CD4-positive, alpha-beta T cell (primary cell): ENCODE results near the gene IL22RA2. TPM values are rescaled to one million over a fixed set of nuclear protein-coding genes. Genes with fewer than 3 reads are reported as not detected.

Source experiments
- ATAC-seq: fragments of 200-7000 bp; cut with Tn5 transposase; one replicate; pipeline ENCODE4 v1.10.0; 2022; ENCODE audit warnings: mild to moderate bottlenecking; ENCODE audit not compliant: poor library complexity
- CTCF ChIA-PET: fragments of 350-600 bp; sonication (Branson Sonifier 250); formaldehyde crosslinking; loops from one replicate; lab custom pipeline; 2021; ENCODE audit warnings: antibody characterized with exemption, inconsistent platforms; lab: Charles Lee
- POLR2A ChIA-PET: fragments of 350-600 bp; sonication (Branson Sonifier 250); formaldehyde crosslinking; loops from one replicate; lab custom pipeline; 2021; ENCODE audit warnings: antibody characterized with exemption, inconsistent platforms; lab: Charles Lee
- DNase-seq, 14 experiments: peaks; one replicate each; pipeline ENCODE4 v3.0.0-alpha.2; 2013 to 2020; ENCODE audit warnings: mixed read lengths in 2 of 14
- H3K27ac ChIP-seq, 2 donors: one replicate each; pipeline versions ENCODE4 v1.5.1 to v1.7.0; 2013; ENCODE audit warnings: low read length in 2 of 2, low read depth in 1 of 2, mild to moderate bottlenecking in 1 of 2
- H3K27me3 ChIP-seq, 2 experiments: 1 replicate in 1 of 2; 2 replicates in 1 of 2; pipeline versions ENCODE4 v1.6.1 to v1.7.0; 2013; ENCODE audit warnings: low read length in 2 of 2, control low read depth in 1 of 2, mild to moderate bottlenecking in 1 of 2, moderate library complexity in 1 of 2; ENCODE audit not compliant: insufficient read depth in 2 of 2, control insufficient read depth in 1 of 2
- H3K36me3 ChIP-seq: one replicate; pipeline ENCODE4 v1.6.1; 2013; ENCODE audit warnings: low read length, control low read depth; ENCODE audit not compliant: insufficient read depth
- H3K4me1 ChIP-seq: one replicate; pipeline ENCODE4 v1.6.1; 2013; ENCODE audit warnings: low read length, control low read depth; ENCODE audit not compliant: insufficient read depth
- H3K4me3 ChIP-seq: one replicate; pipeline ENCODE4 v1.5.1; 2013; ENCODE audit warnings: mild to moderate bottlenecking, low read length, moderate library complexity
- H3K9me3 ChIP-seq, 2 experiments: 1 replicate in 1 of 2; 2 replicates in 1 of 2; pipeline versions ENCODE4 v1.6.1 to v1.7.0; 2013; ENCODE audit warnings: low read length in 2 of 2, mild to moderate bottlenecking in 2 of 2, control low read depth in 1 of 2, moderate library complexity in 1 of 2; ENCODE audit not compliant: control insufficient read depth in 1 of 2, insufficient read depth in 1 of 2
- H3K27ac Mint-ChIP-seq: one replicate; pipeline ENCODE4 v1.8.0; 2020; ENCODE audit warnings: mixed read lengths
- H3K27me3 Mint-ChIP-seq: one replicate; pipeline ENCODE4 v1.8.0; 2021; ENCODE audit warnings: mixed read lengths
- H3K36me3 Mint-ChIP-seq: one replicate; pipeline ENCODE4 v1.8.0; 2021; ENCODE audit warnings: low read depth, mixed read lengths
- H3K4me1 Mint-ChIP-seq: one replicate; pipeline ENCODE4 v1.8.0; 2021; ENCODE audit warnings: low read depth, mixed read lengths
- H3K4me3 Mint-ChIP-seq: one replicate; pipeline ENCODE4 v1.8.0; 2020; ENCODE audit warnings: mild to moderate bottlenecking, mixed read lengths
- H3K9me3 Mint-ChIP-seq: one replicate; pipeline ENCODE4 v1.8.0; 2020; ENCODE audit warnings: mixed read lengths
- CTCF ChIP-seq: fragments of 200-600 bp; IDR thresholded peaks from one replicate; pipeline ENCODE4 v1.8.0; 2022; ENCODE audit warnings: antibody characterized with exemption, mild to moderate bottlenecking
- intact Hi-C, 2 experiments: fragments of 100-400 bp; cut with DNase I in 1 of 2; cut with micrococcal nuclease in 1 of 2; formaldehyde crosslinking; loops; one replicate each; pipeline versions ENCODE4 v1.15.1 to v1.9.0; 2023 to 2025; cut with DNase I, micrococcal nuclease
- total RNA-seq, 174 experiments: library from RNA in 2 of 174; stranded (reverse) in 2 of 174; gene quantifications; one replicate each; pipeline ENCODE4 v1.2.3 and lab custom pipeline; 2021 to 2026

The IL22RA2 gene
- total RNA-seq, 2 experiments from 2014 or later, result not detected

DNA sequence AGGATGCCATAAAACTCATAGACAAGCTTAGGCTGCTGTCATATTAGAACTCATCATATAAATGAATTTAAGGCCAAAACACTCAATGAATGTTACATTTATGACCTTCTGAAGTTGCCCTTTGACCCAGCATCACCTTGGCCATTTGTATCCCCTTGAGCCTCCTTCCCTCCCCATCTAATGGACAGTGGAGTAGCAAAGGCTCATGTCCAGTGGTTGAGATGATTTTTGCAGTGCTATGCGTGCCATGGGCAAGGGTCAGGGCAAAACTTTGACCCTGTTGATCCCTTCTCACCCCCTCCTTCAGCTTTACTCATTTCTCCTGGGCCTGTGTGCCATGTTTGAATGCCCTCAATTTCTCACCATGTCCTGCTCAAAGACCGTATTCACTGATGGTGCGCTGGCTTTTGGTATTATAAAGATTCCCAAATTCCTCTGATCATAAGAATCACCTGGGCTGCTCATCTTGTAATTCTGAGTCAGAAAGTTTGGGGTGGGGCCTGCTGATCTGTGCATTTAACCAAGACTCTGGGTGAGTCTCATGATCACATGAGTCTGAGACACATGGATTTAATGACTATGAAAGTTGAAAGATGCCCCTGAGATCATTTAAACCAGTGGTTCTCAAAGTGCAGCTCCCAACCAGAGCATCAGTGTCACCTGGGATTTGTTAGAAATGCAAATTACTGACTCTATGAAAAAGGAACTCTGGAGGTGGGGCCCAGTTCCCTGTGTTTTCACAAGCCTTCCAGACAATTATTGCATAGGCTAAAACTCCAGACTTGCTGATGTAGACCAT, 71.2 kb downstream of the IL22RA2 start:
- no peaks in the 10 kb centered on the region for H3K36me3 Mint-ChIP-seq
- CTCF ChIA-PET, result interaction anchor here (1.5 kb wide), 1 partner anchor 212 kb away, joined by 3 read pairs; no protein-coding TSS in a partner anchor
- Histone ChIP-seq H3K36me3 (no peaks in the 10 kb centered on the region), H3K4me3 (no peak overlapping the region), H3K27ac (no peak overlapping the region), H3K9me3 (no peaks in the 10 kb centered on the region), H3K4me1 (peaks cover 26% of the 10 kb centered on the region), H3K27me3 (no peaks in the 10 kb centered on the region)
- no peak overlapping the region for H3K4me3 Mint-ChIP-seq
- peaks cover 19% of the 10 kb centered on the region for H3K4me1 Mint-ChIP-seq
- no peaks in the 10 kb centered on the region for H3K9me3 Mint-ChIP-seq
- no peak for ATAC-seq
- no peaks in the 10 kb centered on the region for H3K27me3 Mint-ChIP-seq
- no peak overlapping the region for H3K27ac Mint-ChIP-seq
- DNase-seq, result no peak
- intact Hi-C loops, result no loop called here
- no peak for TF ChIP-seq CTCF
- POLR2A ChIA-PET, result interaction anchor here (0.6 kb wide), 1 partner anchor 260 kb away, joined by 3 read pairs; no protein-coding TSS in a partner anchor

GRCh38 chr6:137099689-137100403, 73.6 kb downstream of the IL22RA2 start:
- CTCF ChIA-PET, result no interaction called here
- intact Hi-C loops, result loop anchor here in 1 of 2 experiments (10.0 kb wide), 3 partner anchors 315 to 1005 kb away; partner anchors contain the start of gene PERP
- ATAC-seq (no peak), DNase-seq (no peak)
- no peaks in the 10 kb centered on the region for H3K27me3 Mint-ChIP-seq
- Histone ChIP-seq H3K27me3 (no peaks in the 10 kb centered on the region), H3K36me3 (no peaks in the 10 kb centered on the region), H3K4me3 (no peak overlapping the region), H3K27ac (no peak overlapping the region), H3K4me1 (peaks cover 18% of the 10 kb centered on the region), H3K9me3 (no peaks in the 10 kb centered on the region)
- no peaks in the 10 kb centered on the region for H3K36me3 Mint-ChIP-seq
- H3K4me1 Mint-ChIP-seq, result peaks cover 11% of the 10 kb centered on the region
- no peak overlapping the region for H3K27ac Mint-ChIP-seq
- H3K9me3 Mint-ChIP-seq, result no peaks in the 10 kb centered on the region
- no peak overlapping the region for H3K4me3 Mint-ChIP-seq
- no peak for TF ChIP-seq CTCF
- POLR2A ChIA-PET, result no interaction called here

GRCh38 chr6:137097526-137097925, 75.9 kb downstream of the IL22RA2 start:
- DNase-seq (no peak), ATAC-seq (no peak)
- Histone ChIP-seq H3K9me3 (no peaks in the 10 kb centered on the region), H3K36me3 (no peaks in the 10 kb centered on the region), H3K4me3 (no peak overlapping the region), H3K27me3 (no peaks in the 10 kb centered on the region), H3K4me1 (peaks cover 12% of the 10 kb centered on the region), H3K27ac (no peak overlapping the region)
- Mint-ChIP-seq H3K27ac (no peak overlapping the region), H3K4me1 (peaks cover 12% of the 10 kb centered on the region), H3K27me3 (no peaks in the 10 kb centered on the region), H3K9me3 (no peaks in the 10 kb centered on the region), H3K36me3 (no peaks in the 10 kb centered on the region), H3K4me3 (no peak overlapping the region)
- POLR2A ChIA-PET, result interaction anchor here (0.7 kb wide), 1 partner anchor 136 kb away, joined by 3 read pairs; no protein-coding TSS in a partner anchor
- CTCF ChIA-PET, result interaction anchor here (1.2 kb wide), 1 partner anchor 21 kb away, joined by 3 read pairs; no protein-coding TSS in a partner anchor
- intact Hi-C loops, result loop anchor here in 1 of 2 experiments (10.0 kb wide), 3 partner anchors 317 to 1007 kb away; partner anchors contain the start of gene PERP
- TF ChIP-seq CTCF, result no peak
